CD4-positive, alpha-beta T cell treated with Interleukin-4 for 1 hour (primary cell): ENCODE measurements around the gene NFKBIE.

Experiments
- DNase-seq, 2 donors: peaks; one replicate each; pipeline ENCODE4 v3.0.0-alpha.2; 2020 to 2022

Gene NFKBIE

DNA sequence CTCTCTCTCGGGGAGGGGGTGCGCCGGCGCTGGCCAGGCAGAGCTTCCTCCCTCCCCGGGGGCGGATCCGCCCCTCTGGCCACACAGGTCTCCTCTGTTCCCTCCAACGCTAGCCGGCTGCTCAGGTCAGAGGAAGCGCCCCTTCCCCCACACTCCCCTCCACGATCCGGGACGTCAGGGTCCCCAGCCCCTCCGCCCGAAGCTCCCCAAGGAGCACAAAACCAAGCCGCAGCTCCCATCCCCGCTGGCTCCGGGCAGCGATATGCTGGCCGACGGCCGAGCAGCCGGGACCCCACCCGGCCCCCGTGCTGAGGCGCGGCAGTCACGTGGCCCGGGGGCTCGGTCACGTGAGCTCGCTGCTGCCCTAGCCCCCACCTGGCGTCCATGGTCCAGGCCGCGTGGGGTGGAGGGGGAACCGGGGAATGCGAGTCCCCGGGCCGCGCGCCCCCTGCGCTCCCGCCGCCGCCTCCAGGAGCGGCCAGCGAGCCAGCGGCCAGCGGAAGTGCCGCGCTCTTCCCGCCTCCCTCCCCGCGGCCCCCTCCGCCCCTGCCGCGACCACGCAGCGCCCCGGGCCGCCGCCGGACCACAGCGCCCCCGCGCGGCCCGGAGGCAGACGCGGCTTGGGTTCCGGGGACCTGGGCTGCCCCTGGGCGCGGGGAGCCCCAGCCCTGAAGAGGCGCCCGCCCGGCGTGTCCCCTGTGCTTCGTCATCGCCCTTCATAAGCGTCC is 8.2 kb downstream of the NFKBIE start, which contains the start of gene SLC35B2:
SLC35B2 (minus strand) TSS at position 504 of the 728 bp plus-strand sequence; CDS start at position 386, 118 bp downstream.
- peak; percentile 75 to 77 for DNase-seq

DNA sequence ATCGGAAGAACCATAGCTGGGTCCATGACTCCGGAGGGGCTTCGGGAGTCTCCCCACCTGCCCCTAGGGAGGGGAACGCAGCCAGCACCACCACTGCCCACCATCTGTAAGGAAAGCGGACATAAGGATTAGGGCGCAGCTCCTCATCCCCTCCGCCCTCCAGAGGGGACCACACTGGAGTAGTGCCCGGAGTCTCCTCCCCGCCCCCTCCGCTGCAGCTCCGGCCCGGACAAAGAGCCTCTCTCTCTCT is 8.7 kb downstream of the NFKBIE start:
- no peak for DNase-seq

GRCh38 chr6:44255871-44256774 is 9.2 kb downstream of the NFKBIE start:
- peak; percentile 20 to 50 for DNase-seq

DNA sequence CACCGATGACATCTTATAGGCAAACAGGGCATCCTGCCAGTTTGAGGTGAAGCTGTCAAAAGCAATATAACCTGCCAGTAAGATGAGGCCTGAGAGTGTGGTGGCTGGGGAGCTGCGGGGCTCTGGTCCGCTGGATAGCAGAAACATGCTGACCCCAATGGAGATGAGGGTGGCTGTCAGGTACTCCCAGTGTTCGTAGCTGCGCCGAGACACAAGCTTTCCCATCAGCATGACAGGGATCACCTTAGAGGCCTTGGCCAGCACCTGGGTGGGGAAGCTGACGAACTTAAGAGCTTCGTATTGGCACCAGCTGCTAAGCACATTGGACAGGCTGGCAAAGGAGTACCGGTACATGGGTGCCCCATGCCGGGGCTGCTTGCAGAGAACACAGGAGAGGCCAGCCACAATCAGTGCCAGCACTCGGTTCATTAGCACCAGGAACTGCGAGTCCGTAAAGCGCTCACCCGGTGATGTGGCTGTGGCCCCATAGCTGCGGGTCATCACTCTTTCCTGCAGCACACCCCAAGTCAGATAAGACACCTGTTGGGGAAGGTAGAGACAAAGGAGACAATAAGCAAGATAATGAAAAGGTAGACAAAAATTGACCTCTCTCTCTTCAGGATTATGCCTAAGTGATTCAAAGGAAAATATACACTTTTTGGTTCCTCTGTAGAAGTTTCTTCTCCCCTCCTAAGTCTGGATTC is 10.1 kb downstream of the NFKBIE start:
- DNase-seq, result peak; percentile 38 to 51

GRCh38 chr6:44254191-44255104 is 10.9 kb downstream of the NFKBIE start:
- peak in 1 of 2 donors; percentile 31 for DNase-seq

- DNase-seq, result peak; percentile 64 to 74
These were observed 11.8 kb downstream of the NFKBIE start for GRCh38 chr6:44253307-44254101.

DNA sequence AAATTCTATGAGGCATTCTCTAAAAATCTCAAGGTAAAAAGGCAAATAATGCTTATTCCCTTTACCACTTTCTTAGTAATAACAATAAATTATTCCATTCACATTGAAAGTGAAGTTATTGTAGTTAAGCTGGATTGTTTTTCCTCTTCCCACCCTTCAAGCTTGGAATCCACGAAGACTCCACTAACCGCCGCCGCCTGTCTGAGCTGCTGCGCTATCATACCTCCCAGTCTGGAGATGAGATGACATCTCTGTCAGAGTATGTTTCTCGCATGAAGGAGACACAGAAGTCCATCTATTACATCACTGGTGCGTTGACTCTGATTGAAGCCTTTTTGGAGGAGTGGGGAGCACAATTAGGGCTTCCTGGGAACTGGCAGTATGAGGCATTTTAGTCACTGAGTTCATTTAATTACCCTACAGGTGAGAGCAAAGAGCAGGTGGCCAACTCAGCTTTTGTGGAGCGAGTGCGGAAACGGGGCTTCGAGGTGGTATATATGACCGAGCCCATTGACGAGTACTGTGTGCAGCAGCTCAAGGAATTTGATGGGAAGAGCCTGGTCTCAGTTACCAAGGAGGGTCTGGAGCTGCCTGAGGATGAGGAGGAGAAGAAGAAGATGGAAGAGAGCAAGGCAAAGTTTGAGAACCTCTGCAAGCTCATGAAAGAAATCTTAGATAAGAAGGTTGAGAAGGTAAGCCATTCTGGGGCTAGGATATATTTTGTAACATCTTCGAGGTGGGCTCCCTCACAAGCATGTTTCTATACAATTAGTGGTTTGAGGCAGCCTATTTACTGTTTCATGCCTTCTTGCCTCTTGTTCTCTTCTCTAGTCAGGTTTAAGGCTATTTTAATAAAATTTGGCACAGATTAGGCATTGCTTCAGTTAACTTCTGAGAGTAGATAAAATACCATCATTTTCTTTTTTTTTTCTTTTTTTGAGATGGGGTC is 13.5 kb downstream of the NFKBIE start:
- DNase-seq, result no peak

DNA sequence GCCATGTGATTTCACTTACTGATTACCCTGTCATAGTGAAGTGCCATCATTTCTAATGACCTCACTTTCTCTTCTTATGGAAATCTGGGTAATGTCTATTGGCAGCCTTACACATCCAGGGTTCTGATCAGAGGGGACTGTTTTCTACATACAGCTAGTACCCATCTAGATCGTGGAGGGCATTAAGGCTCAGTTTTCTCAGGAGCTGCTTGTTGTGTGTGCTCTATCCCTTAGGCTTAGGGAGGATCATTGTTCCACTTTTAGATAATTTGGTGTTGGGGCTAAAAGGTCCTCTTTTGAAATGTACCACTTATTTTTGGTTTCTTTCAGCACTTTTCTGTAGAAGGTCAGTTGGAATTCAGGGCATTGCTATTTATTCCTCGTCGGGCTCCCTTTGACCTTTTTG is 14.6 kb downstream of the NFKBIE start:
- DNase-seq, result no peak

DNA sequence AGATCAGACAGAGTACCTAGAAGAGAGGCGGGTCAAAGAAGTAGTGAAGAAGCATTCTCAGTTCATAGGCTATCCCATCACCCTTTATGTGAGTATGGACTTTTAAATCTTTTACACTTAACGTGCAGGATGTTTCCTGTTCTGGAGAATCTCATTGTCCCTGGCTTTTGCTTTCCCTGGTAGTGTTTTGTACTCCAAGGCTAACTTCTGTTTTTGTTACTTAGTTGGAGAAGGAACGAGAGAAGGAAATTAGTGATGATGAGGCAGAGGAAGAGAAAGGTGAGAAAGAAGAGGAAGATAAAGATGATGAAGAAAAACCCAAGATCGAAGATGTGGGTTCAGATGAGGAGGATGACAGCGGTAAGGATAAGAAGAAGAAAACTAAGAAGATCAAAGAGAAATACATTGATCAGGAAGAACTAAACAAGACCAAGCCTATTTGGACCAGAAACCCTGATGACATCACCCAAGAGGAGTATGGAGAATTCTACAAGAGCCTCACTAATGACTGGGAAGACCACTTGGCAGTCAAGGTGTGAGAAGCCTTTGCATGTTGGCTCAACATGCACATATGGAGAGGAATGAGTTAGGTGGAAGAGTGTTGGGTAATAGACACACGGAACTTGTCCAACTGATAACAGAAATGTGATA is 15.2 kb downstream of the NFKBIE start:
- no peak for DNase-seq

DNA sequence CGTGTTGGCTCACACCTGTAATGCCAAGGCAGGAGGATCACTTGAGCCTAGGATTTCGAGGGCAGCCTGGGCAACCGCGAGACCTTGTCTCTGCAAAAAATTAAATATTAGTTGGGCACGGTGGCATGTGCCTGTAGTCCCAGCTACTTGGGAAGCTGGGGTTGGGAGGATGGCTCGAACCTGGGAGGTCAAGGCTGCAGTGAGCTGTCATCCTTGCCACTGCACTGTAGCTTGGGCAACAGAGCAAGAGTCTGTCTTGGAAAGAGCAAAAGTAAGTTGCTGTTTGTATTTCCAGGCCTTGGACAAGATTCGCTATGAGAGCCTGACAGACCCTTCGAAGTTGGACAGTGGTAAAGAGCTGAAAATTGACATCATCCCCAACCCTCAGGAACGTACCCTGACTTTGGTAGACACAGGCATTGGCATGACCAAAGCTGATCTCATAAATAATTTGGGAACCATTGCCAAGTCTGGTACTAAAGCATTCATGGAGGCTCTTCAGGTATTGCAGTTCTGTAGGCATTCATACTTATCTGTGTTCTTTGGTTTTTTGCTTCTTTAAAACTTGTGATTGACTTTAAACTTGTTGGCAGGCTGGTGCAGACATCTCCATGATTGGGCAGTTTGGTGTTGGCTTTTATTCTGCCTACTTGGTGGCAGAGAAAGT is 16.1 kb downstream of the NFKBIE start:
- DNase-seq, result no peak

DNA sequence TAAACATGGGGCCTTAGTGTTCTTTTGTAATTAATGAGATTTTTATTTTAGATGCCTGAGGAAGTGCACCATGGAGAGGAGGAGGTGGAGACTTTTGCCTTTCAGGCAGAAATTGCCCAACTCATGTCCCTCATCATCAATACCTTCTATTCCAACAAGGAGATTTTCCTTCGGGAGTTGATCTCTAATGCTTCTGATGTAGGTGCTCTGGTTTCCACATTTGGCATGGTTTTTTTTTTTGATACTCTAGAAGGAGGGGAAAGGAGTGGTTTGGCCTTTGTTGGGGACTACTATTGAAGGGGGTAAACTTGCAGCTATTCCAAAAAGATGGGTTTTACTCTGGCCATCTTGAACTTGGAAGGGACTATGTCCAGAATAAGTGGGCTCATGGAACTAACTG is 16.8 kb downstream of the NFKBIE start:
- DNase-seq, result no peak

DNA sequence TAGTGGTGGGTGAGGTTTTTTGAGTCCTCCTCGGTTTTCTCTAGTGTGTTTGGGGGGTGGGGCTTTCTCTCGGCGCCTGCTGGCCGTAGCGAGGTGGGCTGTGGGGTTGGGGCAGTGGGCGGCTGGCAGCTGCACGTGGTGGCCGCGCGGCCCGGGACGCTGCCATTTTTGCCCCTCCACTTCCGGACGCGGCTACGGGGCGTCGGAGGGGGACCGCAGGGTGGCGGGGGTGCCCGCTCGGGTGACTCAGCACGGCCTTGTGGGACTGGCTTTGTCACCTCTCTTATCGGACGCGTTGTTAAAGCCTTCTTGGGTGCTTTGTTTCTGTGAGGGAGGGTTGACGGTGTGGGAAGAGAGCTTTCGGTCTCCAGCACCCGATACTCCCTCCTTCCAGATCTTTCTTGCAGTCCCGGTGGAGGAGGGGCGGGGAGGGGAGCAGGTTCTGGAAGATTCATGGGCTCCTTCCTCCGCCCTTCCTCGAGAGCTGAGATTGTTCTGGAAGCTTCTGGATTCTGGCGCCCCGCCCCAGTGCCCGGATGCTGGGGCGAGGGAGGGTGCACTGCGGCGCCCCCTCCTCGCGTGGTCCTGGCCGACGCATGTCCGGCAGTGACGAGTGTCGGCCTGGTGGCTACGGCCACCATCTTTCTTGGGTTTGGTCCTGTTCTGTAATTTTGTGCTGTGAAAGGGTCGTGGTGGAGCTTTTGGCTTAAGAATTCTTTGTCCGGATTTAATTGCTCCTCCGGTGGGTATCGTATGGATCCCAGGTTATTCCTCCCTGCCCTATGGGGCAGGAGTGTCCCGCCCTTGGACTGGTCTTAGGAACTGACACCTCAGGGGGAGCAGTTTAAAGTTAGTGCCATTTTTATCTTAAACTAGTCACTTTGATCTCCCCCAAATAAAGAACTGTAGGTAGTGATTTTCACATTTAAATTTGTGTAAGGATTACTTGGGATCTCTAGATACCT is 17.7 kb downstream of the NFKBIE start:
- DNase-seq, result peak; percentile 87 to 89

- peak; percentile 99 for DNase-seq
These were observed 18.6 kb downstream of the NFKBIE start, which contains the start of gene HSP90AB1 for GRCh38 chr6:44246663-44247337. HSP90AB1 (plus strand) TSS chr6:44247101; CDS start chr6:44248630, 1,529 bp downstream.

- peak; percentile 86 to 88 for DNase-seq
These were observed 19.3 kb downstream of the NFKBIE start for GRCh38 chr6:44245912-44246662.

- DNase-seq, result no peak
These were observed 19.9 kb downstream of the NFKBIE start for GRCh38 chr6:44245391-44245911.

DNA sequence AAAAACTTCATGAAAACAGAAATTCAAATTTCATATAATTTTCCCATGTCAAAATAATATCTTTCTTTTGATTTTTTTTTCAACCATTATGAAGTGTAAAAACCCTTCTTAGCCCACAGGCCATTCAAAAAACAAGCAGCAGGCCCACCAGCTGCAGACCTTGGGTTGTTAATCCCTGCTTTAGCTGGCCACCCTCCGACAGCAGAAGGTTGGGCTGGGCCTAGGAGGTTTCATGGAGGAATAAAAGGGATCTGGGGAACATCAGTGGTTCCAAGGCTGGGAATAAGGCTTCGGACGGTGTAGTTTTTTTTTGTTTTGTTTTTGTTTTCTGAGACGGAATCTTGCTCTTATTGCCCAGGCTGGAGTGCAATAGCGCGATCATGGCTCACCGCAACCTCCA is 22.0 kb downstream of the NFKBIE start:
- no peak for DNase-seq
